Astrocyte of the spinal cord (primary cell): ENCODE results near the gene LSMEM2.

Experiments
- DNase-seq: peaks from one replicate; pipeline ENCODE4 v3.0.0; 2011; ENCODE audit warnings: low read depth, low spot score
- H3K4me3 ChIP-seq: 2 replicates; pipeline ENCODE4 v1.5.1; 2011; ENCODE audit warnings: low read depth, mild to moderate bottlenecking, low read length, moderate library complexity
- in situ Hi-C: cut with HindIII; loops from 2 replicates; pipeline ENCODE4 v1.10.0; 2017; ENCODE audit warnings: low sequenced_read_pairs
- TF ChIP-seq, protein P1 (sequence below): IDR thresholded peaks from 2 replicates; pipeline ENCODE4 v1.5.1; 2012; ENCODE audit warnings: low read depth, mild to moderate bottlenecking, low read length, inconsistent platforms

Gene LSMEM2

GRCh38 chr3:50238549-50239026, 40.3 kb upstream of the LSMEM2 start:
- TF ChIP-seq, protein P1, sequence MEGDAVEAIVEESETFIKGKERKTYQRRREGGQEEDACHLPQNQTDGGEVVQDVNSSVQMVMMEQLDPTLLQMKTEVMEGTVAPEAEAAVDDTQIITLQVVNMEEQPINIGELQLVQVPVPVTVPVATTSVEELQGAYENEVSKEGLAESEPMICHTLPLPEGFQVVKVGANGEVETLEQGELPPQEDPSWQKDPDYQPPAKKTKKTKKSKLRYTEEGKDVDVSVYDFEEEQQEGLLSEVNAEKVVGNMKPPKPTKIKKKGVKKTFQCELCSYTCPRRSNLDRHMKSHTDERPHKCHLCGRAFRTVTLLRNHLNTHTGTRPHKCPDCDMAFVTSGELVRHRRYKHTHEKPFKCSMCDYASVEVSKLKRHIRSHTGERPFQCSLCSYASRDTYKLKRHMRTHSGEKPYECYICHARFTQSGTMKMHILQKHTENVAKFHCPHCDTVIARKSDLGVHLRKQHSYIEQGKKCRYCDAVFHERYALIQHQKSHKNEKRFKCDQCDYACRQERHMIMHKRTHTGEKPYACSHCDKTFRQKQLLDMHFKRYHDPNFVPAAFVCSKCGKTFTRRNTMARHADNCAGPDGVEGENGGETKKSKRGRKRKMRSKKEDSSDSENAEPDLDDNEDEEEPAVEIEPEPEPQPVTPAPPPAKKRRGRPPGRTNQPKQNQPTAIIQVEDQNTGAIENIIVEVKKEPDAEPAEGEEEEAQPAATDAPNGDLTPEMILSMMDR = peak; percentile 6
- DNase-seq = no peak
- in situ Hi-C loops = no loop called here
- peak overlapping the region; percentile 95 for H3K4me3 ChIP-seq

- DNase-seq = no peak
- no peak overlapping the region for H3K4me3 ChIP-seq
- in situ Hi-C loops = no loop called here
- TF ChIP-seq, protein P1 = no peak
These were observed 39.2 kb upstream of the LSMEM2 start for GRCh38 chr3:50239649-50240048.

GRCh38 chr3:50241163-50241562, 37.7 kb upstream of the LSMEM2 start:
- DNase-seq = no peak
- H3K4me3 ChIP-seq = no peak overlapping the region
- in situ Hi-C loops = no loop called here
- TF ChIP-seq, protein P1 = no peak

- in situ Hi-C loops = no loop called here
- TF ChIP-seq, protein P1 = no peak
- no peak for DNase-seq
- H3K4me3 ChIP-seq = no peak overlapping the region
These were observed 37.0 kb upstream of the LSMEM2 start for GRCh38 chr3:50241713-50242380.

- H3K4me3 ChIP-seq = no peak overlapping the region
- TF ChIP-seq, protein P1 = no peak
- in situ Hi-C loops = no loop called here
- DNase-seq = no peak
These were observed 36.5 kb upstream of the LSMEM2 start for GRCh38 chr3:50242381-50242770.

DNA sequence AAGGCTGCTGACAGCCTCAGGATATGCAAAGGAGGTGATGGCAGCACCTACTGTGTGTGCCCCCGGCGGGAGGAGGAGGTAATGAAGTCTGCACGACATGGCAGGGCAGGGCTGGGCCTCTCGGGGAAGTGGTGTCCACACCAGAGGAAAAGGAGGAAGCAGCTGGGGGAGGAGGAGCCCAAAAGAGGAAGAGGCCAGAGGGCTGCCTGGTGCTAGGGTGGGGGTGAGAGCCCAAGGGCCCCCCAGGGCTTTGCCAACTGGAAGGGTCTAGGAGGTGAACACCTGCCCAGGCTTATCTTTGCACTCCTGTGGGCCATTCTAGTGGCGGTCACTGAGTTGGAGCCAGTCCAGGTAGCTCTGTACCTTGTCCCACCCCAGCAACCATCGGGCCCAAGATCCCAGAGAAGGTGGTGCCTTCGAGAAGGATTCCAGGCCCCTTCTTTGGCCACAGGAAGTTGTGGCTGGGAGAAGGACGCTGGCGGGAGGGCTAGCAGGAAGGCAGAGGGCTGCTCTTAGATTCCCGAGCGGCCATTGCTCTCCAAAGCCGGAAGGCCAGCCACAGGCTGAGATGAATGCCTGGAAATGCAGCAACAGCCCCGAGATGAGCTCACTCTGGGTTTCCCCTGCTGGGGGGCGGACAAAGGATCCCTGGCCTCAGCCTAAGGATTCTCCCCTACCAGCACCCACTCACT, 35.9 kb upstream of the LSMEM2 start:
- H3K4me3 ChIP-seq = no peak overlapping the region
- TF ChIP-seq, protein P1 = no peak
- in situ Hi-C loops = no loop called here
- DNase-seq = peak; percentile 55
